Breast epithelium (tissue), 3 donors: ENCODE data around the gene LPGAT1.

Experiments used
- POLR2A ChIP-seq: fragments of 450-650 bp; IDR thresholded peaks from one replicate; pipeline ENCODE4 v1.6.1; 2016; ENCODE audit warnings: antibody characterized with exemption, mild to moderate bottlenecking, moderate library complexity
- POLR2AphosphoS5 ChIP-seq, 3 donors: sonication (generic); formaldehyde crosslinking; IDR thresholded peaks; one replicate each; pipeline ENCODE4 v1.6.1; 2017; ENCODE audit warnings: antibody characterized with exemption in 3 of 3
- TF ChIP-seq, protein P1 (sequence below), 3 donors: fragments of 450-650 bp; IDR thresholded peaks; one replicate each; pipeline ENCODE4 v1.5.1; 2016 to 2017; ENCODE audit warnings: antibody characterized with exemption in 3 of 3, mild to moderate bottlenecking in 3 of 3, moderate library complexity in 3 of 3

DNA sequence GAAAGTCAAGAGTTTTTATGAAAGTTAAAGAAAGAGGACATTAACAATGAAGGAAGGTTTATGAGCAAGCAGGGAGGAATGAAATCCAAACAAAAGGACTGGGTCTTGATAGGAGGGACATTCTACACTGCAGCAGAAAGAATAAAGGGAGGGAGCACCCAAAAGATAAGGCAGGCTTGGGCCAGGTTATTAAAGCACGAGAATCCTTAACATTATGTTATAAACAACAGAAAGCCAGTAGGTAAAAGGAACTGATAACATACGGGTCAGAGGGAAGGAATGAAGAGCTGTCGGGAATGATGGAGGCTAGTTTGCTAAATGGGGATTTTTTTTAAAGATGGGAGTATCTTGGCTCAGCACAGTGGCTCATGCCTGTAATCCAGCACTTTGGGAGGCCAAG, 19.4 kb downstream of the LPGAT1 start:
- TF ChIP-seq, protein P1, sequence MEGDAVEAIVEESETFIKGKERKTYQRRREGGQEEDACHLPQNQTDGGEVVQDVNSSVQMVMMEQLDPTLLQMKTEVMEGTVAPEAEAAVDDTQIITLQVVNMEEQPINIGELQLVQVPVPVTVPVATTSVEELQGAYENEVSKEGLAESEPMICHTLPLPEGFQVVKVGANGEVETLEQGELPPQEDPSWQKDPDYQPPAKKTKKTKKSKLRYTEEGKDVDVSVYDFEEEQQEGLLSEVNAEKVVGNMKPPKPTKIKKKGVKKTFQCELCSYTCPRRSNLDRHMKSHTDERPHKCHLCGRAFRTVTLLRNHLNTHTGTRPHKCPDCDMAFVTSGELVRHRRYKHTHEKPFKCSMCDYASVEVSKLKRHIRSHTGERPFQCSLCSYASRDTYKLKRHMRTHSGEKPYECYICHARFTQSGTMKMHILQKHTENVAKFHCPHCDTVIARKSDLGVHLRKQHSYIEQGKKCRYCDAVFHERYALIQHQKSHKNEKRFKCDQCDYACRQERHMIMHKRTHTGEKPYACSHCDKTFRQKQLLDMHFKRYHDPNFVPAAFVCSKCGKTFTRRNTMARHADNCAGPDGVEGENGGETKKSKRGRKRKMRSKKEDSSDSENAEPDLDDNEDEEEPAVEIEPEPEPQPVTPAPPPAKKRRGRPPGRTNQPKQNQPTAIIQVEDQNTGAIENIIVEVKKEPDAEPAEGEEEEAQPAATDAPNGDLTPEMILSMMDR (IDR thresholded peaks at IDR 0.05) = no peak
- TF ChIP-seq POLR2AphosphoS5 (IDR thresholded peaks at IDR 0.05) (no peak), POLR2A (no peak)
